ENCODE data around the gene FAM200C. TPM values are rescaled to one million over a fixed set of nuclear protein-coding genes. Genes with fewer than 3 reads are reported as not detected.

Gene FAM200C
- total RNA-seq, 5 donors from 2014 or later (not counting 1 experiment from before 2014, with no cell fraction given): 0.12 to 0.76 (median 0.58) TPM; not detected in 1

GRCh38 chr5:160360310-160360709, 39.5 kb downstream of the FAM200C start:
- POLR2A ChIA-PET: no interaction called here
- Mint-ChIP-seq H3K4me1 (peaks cover 0 to 5% (median 0%) of the 10 kb centered on the region in 3 donors), H3K27me3 (peaks cover 9 to 14% of the 10 kb centered on the region in 2 donors), H3K9me3 (no peaks in the 10 kb centered on the region), H3K36me3 (no peaks in the 10 kb centered on the region), H3K4me3 (no peak overlapping the region), H3K27ac (no peak overlapping the region)
- WGBS (ENCODE audit: insufficient coverage): no CpG with 5 or more reads among the region's 3 CpGs
- ATAC-seq (replicated peaks in 1 of 4) (no peak), DNase-seq (no peak)
- H3K9me3 ChIP-seq: no peaks in the 10 kb centered on the region
- H3K36me3 ChIP-seq (ENCODE audit: control insufficient read depth in 2 of 2, extremely low read depth in 1 of 2, insufficient read depth in 1 of 2, low read length in 1 of 2): no peaks in the 10 kb centered on the region
- H3K4me3 ChIP-seq (ENCODE audit: control insufficient read depth in 1 of 2, extremely low read depth in 1 of 2, low read length in 1 of 2): no peak overlapping the region
- CTCF ChIA-PET: interaction anchor here in 1 of 2 donors (0.6 to 0.7 kb wide), 2 partner anchors 16 to 1443 kb away, joined by 3 read pairs; no protein-coding TSS in a partner anchor
- H3K27me3 ChIP-seq (replicated peaks in 1 of 2; ENCODE audit: control insufficient read depth in 2 of 2, extremely low read depth in 1 of 2, insufficient read depth in 2 of 2, low read length in 1 of 2): peaks cover 0 to 5% of the 10 kb centered on the region in 2 experiments
- no peaks in the 10 kb centered on the region for H3K4me1 ChIP-seq (ENCODE audit: control insufficient read depth in 1 of 2, extremely low read depth in 1 of 2, insufficient read depth in 2 of 2, low read length in 2 of 2)
- no peak overlapping the region for H3K27ac ChIP-seq (ENCODE audit: low read length)

GRCh38 chr5:160359816-160360215, 40.0 kb downstream of the FAM200C start:
- ATAC-seq (replicated peaks in 1 of 4): no peak
- Histone ChIP-seq H3K27ac (ENCODE audit: low read length) (no peak overlapping the region), H3K4me3 (ENCODE audit: control insufficient read depth in 1 of 2, extremely low read depth in 1 of 2, low read length in 1 of 2) (no peak overlapping the region), H3K9me3 (no peaks in the 10 kb centered on the region), H3K36me3 (ENCODE audit: control insufficient read depth in 2 of 2, extremely low read depth in 1 of 2, insufficient read depth in 1 of 2, low read length in 1 of 2) (no peaks in the 10 kb centered on the region), H3K4me1 (ENCODE audit: control insufficient read depth in 1 of 2, extremely low read depth in 1 of 2, insufficient read depth in 2 of 2, low read length in 2 of 2) (no peaks in the 10 kb centered on the region), H3K27me3 (replicated peaks in 1 of 2; ENCODE audit: control insufficient read depth in 2 of 2, extremely low read depth in 1 of 2, insufficient read depth in 2 of 2, low read length in 1 of 2) (peaks cover 0 to 5% of the 10 kb centered on the region in 2 experiments)
- WGBS (ENCODE audit: insufficient coverage): 62% methylated on average over 4 of the region's 4 CpGs
- Mint-ChIP-seq H3K4me1 (peaks cover 0 to 5% (median 0%) of the 10 kb centered on the region in 3 donors), H3K4me3 (no peak overlapping the region), H3K36me3 (no peaks in the 10 kb centered on the region), H3K27me3 (peaks cover 6 to 10% of the 10 kb centered on the region in 2 donors), H3K27ac (no peak overlapping the region), H3K9me3 (no peaks in the 10 kb centered on the region)
- CTCF ChIA-PET: interaction anchor here in 1 of 2 donors (0.6 to 0.7 kb wide), 2 partner anchors 15 to 1442 kb away, joined by 3 read pairs; no protein-coding TSS in a partner anchor
- POLR2A ChIA-PET: no interaction called here
- no peak for DNase-seq

GRCh38 chr5:160359242-160359641, 40.6 kb downstream of the FAM200C start:
- peaks cover 0 to 5% (median 0%) of the 10 kb centered on the region in 3 donors for H3K4me1 Mint-ChIP-seq
- H3K4me3 Mint-ChIP-seq: no peak overlapping the region
- Histone ChIP-seq H3K4me1 (ENCODE audit: control insufficient read depth in 1 of 2, extremely low read depth in 1 of 2, insufficient read depth in 2 of 2, low read length in 2 of 2) (no peaks in the 10 kb centered on the region), H3K9me3 (no peaks in the 10 kb centered on the region), H3K4me3 (ENCODE audit: control insufficient read depth in 1 of 2, extremely low read depth in 1 of 2, low read length in 1 of 2) (no peak overlapping the region), H3K36me3 (ENCODE audit: control insufficient read depth in 2 of 2, extremely low read depth in 1 of 2, insufficient read depth in 1 of 2, low read length in 1 of 2) (no peaks in the 10 kb centered on the region), H3K27ac (ENCODE audit: low read length) (no peak overlapping the region), H3K27me3 (replicated peaks in 1 of 2; ENCODE audit: control insufficient read depth in 2 of 2, extremely low read depth in 1 of 2, insufficient read depth in 2 of 2, low read length in 1 of 2) (peaks cover 0 to 5% of the 10 kb centered on the region in 2 experiments)
- no peaks in the 10 kb centered on the region for H3K9me3 Mint-ChIP-seq
- peaks cover 6 to 7% of the 10 kb centered on the region in 2 donors for H3K27me3 Mint-ChIP-seq
- H3K27ac Mint-ChIP-seq: no peak overlapping the region
- ChIA-PET CTCF (no interaction called here), POLR2A (no interaction called here)
- no peak for ATAC-seq (replicated peaks in 1 of 4)
- H3K36me3 Mint-ChIP-seq: no peaks in the 10 kb centered on the region
- WGBS (ENCODE audit: insufficient coverage): no CpG with 5 or more reads among the region's 1 CpG
- DNase-seq: no peak

- 100% methylated on average over 3 of the region's 7 CpGs for WGBS (ENCODE audit: insufficient coverage)
Observed at GRCh38 chr5:160357861-160358411, 41.9 kb downstream of the FAM200C start.

GRCh38 chr5:160357394-160357793, 42.5 kb downstream of the FAM200C start:
- no peak overlapping the region for H3K27ac Mint-ChIP-seq
- H3K36me3 Mint-ChIP-seq: no peaks in the 10 kb centered on the region
- no peak overlapping the region for H3K4me3 Mint-ChIP-seq
- Histone ChIP-seq H3K9me3 (no peaks in the 10 kb centered on the region), H3K27me3 (replicated peaks in 1 of 2; ENCODE audit: control insufficient read depth in 2 of 2, extremely low read depth in 1 of 2, insufficient read depth in 2 of 2, low read length in 1 of 2) (no peaks in the 10 kb centered on the region), H3K4me1 (ENCODE audit: control insufficient read depth in 1 of 2, extremely low read depth in 1 of 2, insufficient read depth in 2 of 2, low read length in 2 of 2) (no peaks in the 10 kb centered on the region), H3K36me3 (ENCODE audit: control insufficient read depth in 2 of 2, extremely low read depth in 1 of 2, insufficient read depth in 1 of 2, low read length in 1 of 2) (no peaks in the 10 kb centered on the region), H3K27ac (ENCODE audit: low read length) (no peak overlapping the region), H3K4me3 (ENCODE audit: control insufficient read depth in 1 of 2, extremely low read depth in 1 of 2, low read length in 1 of 2) (no peak overlapping the region)
- ATAC-seq (replicated peaks in 1 of 4) (no peak), DNase-seq (no peak)
- 57% methylated on average over 6 of the region's 7 CpGs for WGBS (ENCODE audit: insufficient coverage)
- CTCF ChIA-PET: no interaction called here
- H3K9me3 Mint-ChIP-seq: no peaks in the 10 kb centered on the region
- POLR2A ChIA-PET: no interaction called here
- peaks cover 0 to 5% (median 0%) of the 10 kb centered on the region in 3 donors for H3K4me1 Mint-ChIP-seq
- H3K27me3 Mint-ChIP-seq: peaks cover 7 to 10% of the 10 kb centered on the region in 2 donors

More at GRCh38 chr5:160357861-160358411, 41.9 kb downstream of the FAM200C start:
- H3K9me3 Mint-ChIP-seq: no peaks in the 10 kb centered on the region
- H3K27ac Mint-ChIP-seq: no peak overlapping the region
- no peak for DNase-seq
- H3K9me3 ChIP-seq: no peaks in the 10 kb centered on the region
- H3K4me1 Mint-ChIP-seq: peaks cover 0 to 5% (median 0%) of the 10 kb centered on the region in 3 donors
- H3K27me3 Mint-ChIP-seq: peaks cover 7 to 10% of the 10 kb centered on the region in 2 donors
- ATAC-seq (replicated peaks in 1 of 4): no peak
- CTCF ChIA-PET: no interaction called here
- H3K4me3 Mint-ChIP-seq: no peak overlapping the region
- no peaks in the 10 kb centered on the region for H3K36me3 ChIP-seq (ENCODE audit: control insufficient read depth in 2 of 2, extremely low read depth in 1 of 2, insufficient read depth in 1 of 2, low read length in 1 of 2)
- H3K36me3 Mint-ChIP-seq: no peaks in the 10 kb centered on the region
- H3K4me1 ChIP-seq (ENCODE audit: control insufficient read depth in 1 of 2, extremely low read depth in 1 of 2, insufficient read depth in 2 of 2, low read length in 2 of 2): no peaks in the 10 kb centered on the region
- H3K27me3 ChIP-seq (replicated peaks in 1 of 2; ENCODE audit: control insufficient read depth in 2 of 2, extremely low read depth in 1 of 2, insufficient read depth in 2 of 2, low read length in 1 of 2): no peaks in the 10 kb centered on the region
- no peak overlapping the region for H3K4me3 ChIP-seq (ENCODE audit: control insufficient read depth in 1 of 2, extremely low read depth in 1 of 2, low read length in 1 of 2)
- POLR2A ChIA-PET: no interaction called here
- no peak overlapping the region for H3K27ac ChIP-seq (ENCODE audit: low read length)

- Mint-ChIP-seq H3K27me3 (peaks cover 7 to 10% of the 10 kb centered on the region in 2 donors), H3K36me3 (no peaks in the 10 kb centered on the region), H3K4me3 (no peak overlapping the region), H3K9me3 (no peaks in the 10 kb centered on the region), H3K4me1 (peaks cover 0 to 5% (median 0%) of the 10 kb centered on the region in 3 donors), H3K27ac (no peak overlapping the region)
- no peaks in the 10 kb centered on the region for H3K27me3 ChIP-seq (replicated peaks in 1 of 2; ENCODE audit: control insufficient read depth in 2 of 2, extremely low read depth in 1 of 2, insufficient read depth in 2 of 2, low read length in 1 of 2)
- H3K27ac ChIP-seq (ENCODE audit: low read length): no peak overlapping the region
- CTCF ChIA-PET: no interaction called here
- POLR2A ChIA-PET: no interaction called here
- H3K9me3 ChIP-seq: no peaks in the 10 kb centered on the region
- no peaks in the 10 kb centered on the region for H3K4me1 ChIP-seq (ENCODE audit: control insufficient read depth in 1 of 2, extremely low read depth in 1 of 2, insufficient read depth in 2 of 2, low read length in 2 of 2)
- no peaks in the 10 kb centered on the region for H3K36me3 ChIP-seq (ENCODE audit: control insufficient read depth in 2 of 2, extremely low read depth in 1 of 2, insufficient read depth in 1 of 2, low read length in 1 of 2)
- 96% methylated on average over 3 of the region's 7 CpGs for WGBS (ENCODE audit: insufficient coverage)
- no peak overlapping the region for H3K4me3 ChIP-seq (ENCODE audit: control insufficient read depth in 1 of 2, extremely low read depth in 1 of 2, low read length in 1 of 2)
- ATAC-seq (replicated peaks in 1 of 4) (no peak), DNase-seq (no peak)
Observed at GRCh38 chr5:160356550-160357347, 43.1 kb downstream of the FAM200C start.
